Activated CD8-positive, alpha-beta memory T cell treated with anti-CD3 and anti-CD28 coated beads, Interleukin-2, amount 50 U/mL, for 24 hours (primary cell): Measurements from ENCODE around the gene TCOF1.

Source experiments
- DNase-seq: peaks from one replicate; pipeline ENCODE4 v3.0.0-alpha.2; 2020; ENCODE audit errors: extremely low read depth

Gene TCOF1

DNA sequence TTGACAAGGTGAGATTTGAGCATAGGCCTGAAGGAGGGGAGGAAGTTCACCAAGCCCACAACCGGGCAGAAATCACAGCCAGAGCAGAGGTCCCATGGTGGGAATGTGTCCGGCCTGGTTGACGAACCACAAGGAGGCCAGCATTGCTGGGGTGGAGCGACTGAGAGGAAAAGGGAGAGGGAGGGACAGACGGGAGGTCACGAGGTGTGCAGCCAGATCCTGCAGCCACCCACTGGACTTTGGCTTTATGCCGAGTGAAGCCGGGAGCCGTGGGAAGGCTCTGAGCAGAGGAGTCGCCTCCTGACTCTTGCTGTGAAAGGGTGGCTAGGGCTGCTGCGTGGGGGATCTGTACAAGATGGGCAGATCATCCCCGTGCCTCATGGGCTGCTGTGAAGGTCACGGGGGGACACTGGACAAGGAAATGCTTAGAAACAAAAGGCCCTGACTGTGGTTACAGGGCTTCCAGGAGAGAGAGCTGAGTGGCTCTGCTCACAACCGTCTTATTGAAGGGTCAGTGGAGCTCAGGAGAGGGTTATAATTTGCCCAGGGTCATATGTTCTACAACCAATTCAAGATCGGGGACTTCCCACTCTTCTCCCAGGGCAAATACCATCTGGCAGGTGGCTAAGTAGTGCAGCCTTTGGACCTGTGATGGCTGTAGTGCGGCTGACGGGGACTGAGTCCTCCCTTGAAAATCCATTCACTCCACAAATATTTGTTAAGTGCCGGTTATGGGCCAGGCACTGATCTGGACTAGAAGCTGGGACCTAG is 70.8 kb downstream of the TCOF1 start:
- DNase-seq, result no peak

DNA sequence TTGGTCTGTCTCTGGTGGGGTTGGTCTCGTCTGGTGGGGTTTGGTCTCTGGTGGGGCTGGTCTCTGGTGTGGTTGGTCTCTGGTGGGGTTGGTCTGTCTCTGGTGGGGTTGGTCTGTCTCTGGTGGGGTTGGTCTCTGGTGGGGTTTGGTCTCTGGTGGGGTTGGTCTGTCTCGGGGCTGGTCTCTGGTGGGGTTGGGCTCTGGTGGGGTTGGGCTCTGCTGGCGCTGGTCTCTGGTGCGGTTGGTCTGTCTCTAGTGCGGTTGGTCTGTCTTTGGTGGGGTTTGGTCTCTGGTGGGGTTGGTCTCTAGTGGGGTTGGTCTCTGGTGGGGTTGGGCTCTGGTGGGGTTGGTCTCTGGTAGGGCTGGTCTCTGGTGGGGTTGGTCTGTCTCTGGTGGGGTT is 71.5 kb downstream of the TCOF1 start:
- DNase-seq, result no peak

DNA sequence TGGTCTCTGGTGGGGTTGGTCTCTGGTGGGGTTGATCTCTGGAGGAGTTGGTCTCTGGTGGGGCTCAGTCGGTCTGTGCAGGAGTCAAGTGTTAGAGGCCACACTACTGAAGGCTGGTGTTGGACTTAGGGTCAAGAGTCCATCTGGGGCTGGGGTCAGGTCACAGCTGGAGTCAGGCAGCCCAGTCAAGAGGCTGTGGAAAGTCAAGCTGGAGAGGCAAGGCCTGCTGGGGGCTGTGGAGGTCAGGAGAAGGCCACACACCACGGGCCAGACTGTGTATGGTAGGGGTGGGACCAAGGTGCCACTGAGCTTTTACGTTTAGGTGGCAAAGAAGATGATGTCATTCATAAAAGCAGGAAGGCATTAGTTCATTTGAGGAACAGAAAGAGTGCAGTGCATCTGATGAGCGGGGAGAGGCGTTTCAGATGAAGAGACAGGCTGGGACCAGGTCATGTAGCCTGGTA is 71.9 kb downstream of the TCOF1 start:
- DNase-seq, result no peak

DNA sequence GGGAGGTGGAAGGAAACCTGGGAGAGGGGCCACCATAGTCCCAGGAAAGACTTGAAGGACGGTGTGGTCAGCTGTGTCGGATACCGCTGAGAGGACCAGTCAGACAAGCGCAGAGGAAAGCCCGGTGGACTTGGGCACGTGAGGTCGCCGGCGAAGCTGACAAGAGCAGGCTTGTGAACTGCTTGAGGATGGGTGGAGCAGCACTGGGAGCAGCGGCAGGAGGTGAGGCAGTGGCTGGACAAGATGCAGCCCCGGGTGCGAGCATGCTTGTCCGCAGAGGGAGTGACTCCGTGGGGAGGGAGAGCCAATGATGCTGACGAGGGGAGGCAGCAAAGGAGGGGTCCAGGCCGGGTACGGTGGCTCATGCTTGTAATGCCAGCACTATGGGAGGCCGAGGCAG is 73.6 kb downstream of the TCOF1 start:
- no peak for DNase-seq

DNA sequence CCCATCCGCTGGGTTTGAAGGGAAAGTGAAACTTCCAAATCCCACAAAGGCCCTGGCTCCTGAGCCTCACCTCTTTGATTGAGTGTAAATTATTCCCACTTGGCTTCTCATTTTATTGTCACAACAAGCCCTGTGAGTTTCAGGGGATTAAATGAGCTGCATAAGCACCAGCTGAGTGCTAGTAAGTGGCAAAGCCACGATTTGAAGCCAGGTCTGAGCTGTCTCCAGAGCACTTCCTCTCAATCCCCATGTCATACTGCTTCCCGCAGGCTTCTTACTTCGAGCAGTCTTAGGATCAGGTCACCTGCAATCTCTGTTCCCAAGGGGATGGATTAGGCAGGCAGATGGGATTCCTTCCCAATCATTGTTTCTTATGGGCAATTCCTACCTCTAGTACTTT is 74.1 kb downstream of the TCOF1 start:
- no peak for DNase-seq

DNA sequence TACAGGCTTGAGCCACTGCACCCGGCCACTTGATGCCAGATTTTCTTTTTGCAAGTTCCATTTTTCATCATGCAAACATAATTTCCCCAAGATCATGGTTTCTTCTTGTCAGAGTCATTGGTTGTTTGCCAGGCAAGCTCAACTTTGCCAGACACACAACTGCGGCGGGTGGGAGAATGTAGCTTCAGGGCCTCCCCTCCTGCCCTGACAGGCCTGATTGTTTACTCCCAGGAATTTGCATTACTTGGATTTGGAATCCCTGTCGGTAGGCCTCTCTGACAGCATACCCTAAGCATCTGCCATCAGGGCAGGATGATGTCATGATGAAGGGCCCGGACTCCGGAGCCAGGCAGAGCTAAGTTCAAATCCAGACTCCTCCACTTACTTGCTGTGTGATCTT is 77.0 kb downstream of the TCOF1 start:
- DNase-seq, result no peak

DNA sequence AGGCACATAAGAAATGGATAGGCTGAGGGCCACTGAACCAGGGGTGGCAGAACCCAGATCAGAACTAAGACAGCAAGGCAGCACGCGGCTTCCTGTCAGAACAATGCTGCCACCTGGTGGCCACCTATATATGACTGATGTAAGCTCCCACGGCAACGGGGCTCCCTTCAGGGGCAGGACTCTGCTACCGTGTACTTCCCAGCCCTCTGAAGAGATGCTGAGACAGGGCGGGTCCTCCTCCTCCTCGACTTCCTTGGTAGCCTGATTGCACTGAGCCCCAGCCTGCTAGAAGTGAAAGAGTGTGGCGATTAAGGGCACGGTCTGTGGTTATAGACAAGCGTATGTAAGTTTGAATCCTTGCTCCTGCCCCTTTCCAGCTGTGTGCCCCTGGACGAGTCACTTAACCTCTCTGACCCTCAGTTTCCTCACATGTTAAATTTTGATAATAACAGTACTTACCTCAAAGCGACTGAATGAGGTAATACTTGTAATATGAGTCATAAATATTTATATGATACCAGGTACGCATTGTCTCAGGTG is 78.7 kb downstream of the TCOF1 start:
- peak; percentile 83 for DNase-seq

DNA sequence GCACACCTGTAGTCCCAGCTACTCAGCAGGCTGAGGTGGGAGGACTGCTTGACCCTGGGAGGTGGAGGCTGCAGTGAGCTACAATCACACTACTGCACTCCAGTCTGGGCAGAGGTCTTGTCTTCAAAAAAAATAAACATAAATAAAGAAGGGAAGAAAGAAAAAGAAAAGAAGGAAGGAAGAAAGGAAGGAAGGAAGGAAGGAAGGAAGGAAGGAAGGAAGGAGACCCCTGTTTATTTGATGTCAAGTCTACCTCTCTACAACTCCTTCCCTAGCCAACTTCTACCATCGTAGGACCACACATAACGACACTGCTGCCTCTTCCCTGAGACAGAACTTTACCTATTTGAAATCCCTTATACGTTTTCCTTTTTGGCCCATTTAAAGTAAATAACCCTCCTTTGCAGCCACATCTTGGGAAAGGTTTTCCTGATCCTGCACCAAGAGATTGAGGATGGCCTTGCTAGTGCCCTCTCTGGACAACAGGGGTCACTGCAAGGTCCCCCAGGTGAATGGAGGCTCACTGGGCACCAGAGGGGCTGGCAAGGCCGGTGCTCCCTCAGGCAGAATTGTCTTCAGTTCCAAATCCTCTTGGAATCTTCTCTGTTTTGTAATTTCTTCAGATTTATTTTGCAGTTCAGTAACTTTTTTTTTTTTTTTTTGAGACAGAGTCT is 81.5 kb downstream of the TCOF1 start:
- DNase-seq, result no peak

DNA sequence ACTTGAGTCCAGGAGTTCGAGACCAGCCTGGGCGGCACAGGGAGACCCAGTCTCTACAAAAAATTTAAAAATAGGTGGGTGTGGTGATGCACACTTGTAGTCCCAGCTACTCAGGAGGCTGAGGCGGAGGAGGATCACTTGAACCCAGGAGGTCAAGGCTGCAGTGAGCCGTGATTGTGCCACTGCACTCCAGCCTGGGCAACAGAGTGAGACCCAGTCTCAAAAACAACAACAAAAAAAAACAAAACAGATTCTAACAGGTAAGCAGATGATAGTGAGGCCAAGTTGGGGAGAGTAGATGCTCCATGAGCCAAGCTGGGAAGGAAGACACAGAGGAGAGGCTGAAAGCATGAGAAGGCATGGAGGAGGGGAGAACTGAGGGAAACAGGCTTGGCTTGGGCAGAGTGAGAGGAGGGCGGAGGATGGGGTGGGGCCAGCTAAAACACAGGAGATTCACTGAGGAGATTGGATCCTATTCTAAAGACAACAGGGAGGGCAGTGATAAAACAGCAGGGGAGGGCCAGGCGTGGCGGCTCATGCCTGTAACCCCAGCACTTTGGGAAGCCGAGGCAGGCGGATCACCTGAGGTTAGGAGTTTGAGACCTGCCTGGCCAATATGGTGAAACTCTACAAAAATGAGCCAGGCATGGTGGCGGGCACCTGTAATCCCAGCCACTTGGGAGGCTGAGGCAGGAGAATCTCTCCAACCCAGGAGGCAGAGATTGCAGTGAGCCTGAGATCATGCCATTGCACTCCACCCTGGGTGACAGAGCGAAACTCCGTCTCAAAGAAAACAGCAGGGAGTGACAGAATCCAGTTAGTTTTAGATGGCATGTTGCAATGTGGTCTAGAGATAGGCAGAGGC is 83.7 kb downstream of the TCOF1 start:
- DNase-seq, result no peak

DNA sequence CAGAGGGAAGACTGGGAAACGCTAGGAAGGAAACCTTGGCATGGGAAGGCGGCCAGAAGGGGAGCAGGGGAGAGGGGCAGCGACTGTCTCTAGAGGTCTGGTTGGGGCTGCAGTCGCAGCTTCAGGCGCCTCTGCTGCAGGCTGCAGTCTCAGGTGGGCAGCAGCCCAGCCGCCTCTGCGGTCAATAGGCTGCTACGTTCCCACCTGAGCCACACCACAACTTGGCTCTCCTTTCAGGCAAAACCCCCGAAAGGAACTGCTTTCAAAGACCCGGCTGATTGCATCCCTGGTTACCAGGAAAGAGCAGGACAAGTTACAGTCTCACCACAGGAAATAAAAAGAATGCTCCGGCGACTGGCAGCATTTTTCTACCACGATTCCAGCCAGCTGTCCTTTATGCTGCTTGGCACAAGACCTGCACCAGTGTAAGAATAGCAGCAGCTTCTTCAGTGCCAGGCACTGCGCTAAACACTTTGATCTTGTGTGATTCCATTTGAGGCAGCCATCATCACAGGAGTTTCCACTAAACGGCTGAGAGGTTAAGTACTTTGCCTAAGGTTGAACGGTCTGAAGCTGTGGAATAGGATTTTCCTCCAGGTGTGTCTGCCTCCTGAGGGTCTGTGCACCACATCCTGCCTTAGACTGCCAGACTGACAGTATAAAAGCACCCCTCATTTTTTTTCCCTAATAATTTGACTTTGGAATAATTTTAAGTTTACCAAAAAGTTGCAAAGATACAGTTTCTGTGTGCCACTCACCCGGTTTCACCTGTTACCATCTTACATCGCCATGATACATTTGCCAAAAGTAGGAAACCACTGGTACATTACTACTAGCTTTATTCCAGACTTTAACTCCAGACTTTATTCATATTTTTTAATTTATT is 84.6 kb downstream of the TCOF1 start:
- DNase-seq, result no peak

DNA sequence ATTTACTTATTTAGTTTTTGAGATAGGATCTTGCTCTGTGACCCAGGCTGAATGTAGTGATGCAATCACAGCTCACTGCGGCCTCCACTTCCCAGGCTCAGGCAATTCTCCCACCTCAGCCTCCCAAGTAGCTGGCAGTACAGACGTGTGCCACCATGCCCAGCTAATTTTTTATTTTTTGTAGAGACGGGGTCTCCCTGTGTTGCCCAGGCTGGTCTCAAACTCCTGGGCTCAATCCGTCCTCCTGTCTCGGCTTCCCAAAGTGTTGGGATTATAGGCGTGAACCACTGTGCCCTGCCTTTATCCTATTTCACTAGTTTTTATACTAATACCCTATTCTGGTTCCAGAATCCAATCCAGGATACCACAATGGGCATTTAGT is 85.2 kb downstream of the TCOF1 start:
- DNase-seq, result no peak

DNA sequence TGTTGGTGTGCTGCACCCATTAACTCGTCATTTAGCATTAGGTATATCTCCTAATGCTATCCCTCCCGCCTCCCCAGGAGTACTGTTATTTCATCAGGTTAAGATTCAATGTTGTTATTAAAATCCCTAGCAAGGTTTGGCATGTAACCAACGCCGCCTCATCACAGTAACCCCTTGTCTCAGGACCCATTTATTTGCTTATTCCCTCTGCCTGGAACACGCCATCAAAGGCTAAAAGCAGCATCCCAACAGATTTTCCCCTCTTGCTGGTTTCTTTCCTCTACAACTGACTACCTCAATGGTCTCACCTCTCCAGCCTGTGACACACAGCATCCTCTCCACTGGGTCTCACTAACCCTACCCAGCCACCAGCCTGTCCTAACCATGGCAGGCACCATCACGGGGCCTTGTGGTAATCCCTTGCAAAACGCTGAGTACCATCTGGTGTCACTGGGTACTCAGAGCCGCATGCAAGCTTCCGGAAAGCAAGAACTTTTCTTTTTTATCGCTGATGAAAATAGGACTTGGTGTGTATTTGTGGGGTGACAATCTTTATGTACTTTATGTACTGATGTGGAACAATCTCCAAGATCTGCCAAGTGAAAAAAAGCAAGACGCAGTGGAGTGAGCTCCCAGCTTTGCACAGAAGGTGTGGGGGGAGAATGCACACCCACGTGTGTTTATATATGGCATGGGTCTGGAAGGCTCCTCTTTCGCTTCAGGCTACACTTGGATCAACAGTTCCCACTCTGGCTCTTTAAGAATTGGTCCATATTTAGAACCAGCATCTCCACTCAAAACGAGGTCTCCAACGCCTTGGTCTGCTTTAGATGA is 86.0 kb downstream of the TCOF1 start:
- DNase-seq, result no peak

DNA sequence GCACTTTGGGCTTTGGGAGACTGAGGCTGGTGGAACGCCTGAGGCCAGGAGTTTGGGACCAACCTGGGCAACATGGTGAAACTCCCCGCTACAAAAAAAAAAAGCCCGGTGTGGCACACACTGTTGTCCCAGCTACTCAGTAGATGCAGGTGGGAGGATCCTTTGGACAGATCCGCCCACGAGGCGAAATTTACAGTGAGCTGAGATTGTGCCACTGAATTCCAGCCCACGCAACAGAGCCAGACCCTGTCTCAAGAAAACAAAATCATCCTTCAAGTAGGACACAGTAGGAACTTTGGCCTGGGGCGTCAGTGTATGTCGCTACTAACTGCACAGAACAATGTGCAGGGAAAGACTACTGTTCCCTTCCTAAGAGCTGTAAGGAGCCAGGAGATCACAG is 87.3 kb downstream of the TCOF1 start:
- no peak for DNase-seq

DNA sequence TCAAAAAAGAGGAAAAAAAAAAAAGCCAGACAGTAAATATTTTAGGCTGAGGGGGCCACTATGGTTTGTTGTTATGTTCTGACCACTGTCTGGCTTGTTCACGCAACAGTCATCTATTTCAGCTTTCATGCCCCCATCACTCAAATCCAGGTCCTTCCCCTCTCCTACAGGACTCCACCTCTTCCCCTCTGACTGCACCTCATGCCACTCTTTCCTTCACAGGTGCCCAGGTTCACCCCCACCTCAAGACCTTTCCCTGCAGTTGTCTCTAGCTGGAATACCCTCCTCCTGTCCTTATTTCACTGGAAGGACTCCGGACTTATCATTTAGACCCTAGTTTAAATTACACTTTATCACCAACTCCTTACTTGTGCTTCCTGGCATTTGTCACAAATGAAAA is 88.6 kb downstream of the TCOF1 start:
- no peak for DNase-seq

DNA sequence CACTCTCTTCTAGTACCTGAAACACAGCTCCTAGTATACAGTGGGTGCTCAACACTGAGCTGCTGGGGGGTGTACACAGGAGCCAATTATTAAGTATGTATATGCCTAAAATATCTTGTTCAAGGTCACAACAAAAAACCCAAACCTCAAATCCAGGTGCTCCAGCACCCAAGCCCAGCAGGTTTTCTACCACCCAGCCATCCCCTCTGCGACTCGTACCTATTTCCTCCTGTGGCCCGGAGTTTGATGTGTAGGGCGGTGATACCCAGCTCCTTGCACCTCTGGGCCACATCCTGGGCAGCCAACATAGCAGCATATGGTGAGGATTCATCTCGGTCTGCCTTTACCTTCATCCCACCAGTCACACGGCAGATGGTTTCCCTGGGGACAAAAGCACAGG is 89.1 kb downstream of the TCOF1 start:
- no peak for DNase-seq

DNA sequence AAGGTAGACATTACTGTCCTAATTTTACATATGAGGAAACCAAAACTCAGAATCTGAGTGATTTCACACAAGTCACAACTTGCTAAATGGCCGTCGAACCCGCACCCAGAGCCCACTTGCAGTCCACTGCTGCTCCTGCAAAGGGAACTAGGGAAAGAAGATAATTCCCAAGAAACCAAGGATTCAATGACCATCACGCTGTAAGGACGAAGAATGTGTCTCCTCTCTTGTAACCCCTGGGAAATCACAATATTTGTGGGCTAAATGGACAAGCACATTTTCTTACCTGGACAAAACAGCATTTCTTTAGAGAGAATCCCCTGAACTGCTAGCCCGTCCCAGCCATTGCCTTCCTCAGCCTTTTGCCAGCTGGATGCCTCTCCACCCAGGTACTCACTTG is 89.7 kb downstream of the TCOF1 start:
- no peak for DNase-seq

DNA sequence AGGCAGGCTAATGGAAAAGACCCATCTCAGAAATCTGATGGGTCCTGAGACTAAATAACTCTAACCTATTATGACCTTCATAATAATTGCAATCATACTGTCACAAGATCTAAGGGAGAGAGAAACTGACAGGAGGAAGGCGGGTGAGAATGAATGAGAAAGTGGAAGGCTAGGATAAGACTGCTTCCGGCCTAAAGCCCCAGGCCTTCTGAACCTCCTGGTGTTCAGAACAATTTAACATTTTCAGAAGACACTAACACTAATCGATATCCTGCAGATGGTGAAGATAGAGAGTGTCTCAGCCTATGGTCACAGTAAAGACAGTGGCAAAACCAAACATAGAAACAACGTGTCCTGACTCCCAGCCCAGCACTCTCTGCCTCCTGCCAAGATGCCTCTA is 90.8 kb downstream of the TCOF1 start:
- DNase-seq, result no peak

DNA sequence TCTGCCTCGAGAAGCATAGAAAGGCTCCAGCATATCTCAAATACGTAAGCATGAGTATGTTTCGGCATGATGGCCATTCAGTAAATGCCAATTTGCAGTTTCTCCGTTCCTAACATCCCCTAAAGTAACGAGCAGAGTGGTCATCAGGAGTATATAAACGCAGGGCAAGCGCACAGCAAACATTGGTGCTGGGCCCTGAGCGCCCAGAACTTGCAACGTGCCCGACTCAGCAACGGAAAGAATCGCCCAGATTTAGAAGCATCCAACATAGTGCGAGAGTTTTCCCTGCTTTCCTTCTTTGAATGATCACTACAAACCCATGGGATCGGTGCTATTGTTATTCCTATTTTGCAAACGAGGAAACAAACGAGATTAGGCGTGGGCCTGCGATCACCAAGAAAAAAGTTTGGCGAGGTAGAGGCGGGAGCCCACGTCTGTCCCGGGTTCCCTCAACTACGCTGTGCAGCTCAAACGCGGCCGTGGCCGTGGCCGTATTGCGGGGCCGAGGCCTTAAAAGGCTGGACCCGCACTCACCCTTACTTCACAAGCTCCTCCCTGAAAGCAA is 91.5 kb downstream of the TCOF1 start:
- no peak for DNase-seq
